A673 (cell line): ENCODE measurements around the gene KCTD5. TPM values are rescaled to one million over a fixed set of nuclear protein-coding genes. Genes with fewer than 3 reads are reported as not detected.

Experiments
- BruUV-seq: library from RNA; stranded (reverse); fragments of 400-500 nt; replicated peaks from 2 replicates; lab custom pipeline; 2021; lab: Mats Ljungman, UMichigan
- CTCF ChIA-PET: fragments of 300-600 bp; sonication (Branson Sonifier 250); formaldehyde crosslinking; loops from one replicate; lab custom pipeline; 2022; ENCODE audit warnings: antibody characterized with exemption; lab: Charles Lee
- POLR2A ChIA-PET: fragments of 300-600 bp; sonication (Branson Sonifier 250); formaldehyde crosslinking; loops from one replicate; lab custom pipeline; 2022; ENCODE audit warnings: antibody characterized with exemption; ENCODE audit not compliant: low non-redundant PET; lab: Charles Lee
- DNase-seq: peaks from one replicate; pipeline ENCODE4 v3.0.0-alpha.2; 2015; ENCODE audit warnings: low spot score
- H3K27ac ChIP-seq: fragments of 200-600 bp; sonication (generic); 2 replicates; pipeline ENCODE4 v1.5.1; 2016; ENCODE audit warnings: mixed run types, low read depth, mild to moderate bottlenecking, mixed read lengths, antibody characterized with exemption, low read length; ENCODE audit not compliant: poor library complexity, severe bottlenecking
- H3K27me3 ChIP-seq: fragments of 200-600 bp; sonication (generic); replicated peaks from 2 replicates; pipeline ENCODE4 v1.6.1; 2017; ENCODE audit warnings: mixed run types, low read depth, mild to moderate bottlenecking, mixed read lengths, antibody characterized with exemption, low read length; ENCODE audit not compliant: insufficient read depth, poor library complexity
- H3K36me3 ChIP-seq: fragments of 200-600 bp; sonication (generic); 2 replicates; pipeline ENCODE4 v1.6.1; 2016; ENCODE audit warnings: mixed run types, mild to moderate bottlenecking, mixed read lengths, antibody characterized with exemption, low read length; ENCODE audit not compliant: insufficient read depth, poor library complexity, severe bottlenecking
- H3K4me1 ChIP-seq: fragments of 200-600 bp; sonication (generic); 2 replicates; pipeline ENCODE4 v1.6.1; 2017; ENCODE audit warnings: mixed run types, mild to moderate bottlenecking, mixed read lengths, antibody characterized with exemption, low read length; ENCODE audit not compliant: insufficient read depth, poor library complexity, severe bottlenecking
- H3K4me3 ChIP-seq: fragments of 200-600 bp; sonication (generic); 2 replicates; pipeline ENCODE4 v1.5.1; 2016; ENCODE audit warnings: low read depth, mixed run types, mild to moderate bottlenecking, mixed read lengths, low read length; ENCODE audit not compliant: poor library complexity, severe bottlenecking
- H3K9me3 ChIP-seq: fragments of 200-600 bp; sonication (generic); 2 replicates; pipeline ENCODE4 v1.6.1; 2016; ENCODE audit warnings: mixed run types, low read depth, mild to moderate bottlenecking, mixed read lengths, antibody characterized with exemption, low read length; ENCODE audit not compliant: poor library complexity, severe bottlenecking
- CTCF ChIP-seq: fragments of 300-800, 200-600 bp; sonication (generic); conservative IDR thresholded peaks from 2 replicates; pipeline ENCODE4 v1.5.1; 2017; ENCODE audit warnings: low read depth, mild to moderate bottlenecking, antibody characterized with exemption, low read length, moderate library complexity, mixed read lengths
- EZH2 ChIP-seq: fragments of 200-600 bp; sonication (generic); IDR thresholded peaks from 2 replicates; pipeline ENCODE4 v1.6.1; 2017; ENCODE audit warnings: borderline replicate concordance, low read depth, mild to moderate bottlenecking, mixed read lengths, antibody characterized with exemption, low read length; ENCODE audit not compliant: poor library complexity, severe bottlenecking
- intact Hi-C: fragments of 100-400 bp; cut with micrococcal nuclease; formaldehyde crosslinking; loops from one replicate; pipeline ENCODE4 v1.10.0; 2022; ENCODE audit not compliant: unreplicated experiment
- total RNA-seq: library from RNA; stranded (reverse); gene quantifications from 2 replicates; pipeline ENCODE4 v1.2.3, GENCODE V29; 2021

KCTD5 gene
- total RNA-seq, 1 experiment from 2014 or later = 35.6 TPM

GRCh38 chr16:2751577-2752034 lies 69.3 kb downstream of the KCTD5 start:
- peak overlapping the region; percentile 100 for H3K27ac ChIP-seq
- H3K27me3 ChIP-seq = no peaks in the 10 kb centered on the region
- CTCF ChIA-PET = no interaction called here
- BruUV-seq = TSS peak; percentile 82
- intact Hi-C loops = no loop called here
- H3K4me1 ChIP-seq = peaks cover 32% of the 10 kb centered on the region
- TF ChIP-seq CTCF (no peak), EZH2 (no peak)
- peak overlapping the region; percentile 97 for H3K4me3 ChIP-seq
- peaks cover 25% of the 10 kb centered on the region for H3K36me3 ChIP-seq
- POLR2A ChIA-PET = no interaction called here
- H3K9me3 ChIP-seq = no peaks in the 10 kb centered on the region
- DNase-seq = no peak

GRCh38 chr16:2752035-2752849 lies 69.9 kb downstream of the KCTD5 start, which contains the start of gene SRRM2:
Gene SRRM2 (plus strand): TSS chr16:2752638. CDS start chr16:2756365, 3,727 bp downstream.
- Histone ChIP-seq H3K4me1 (peaks cover 32% of the 10 kb centered on the region), H3K27me3 (no peaks in the 10 kb centered on the region), H3K27ac (peak within 1 kb of the TSS; percentile 100), H3K36me3 (peaks cover 31% of the 10 kb centered on the region), H3K9me3 (no peaks in the 10 kb centered on the region), H3K4me3 (peak within 1 kb of the TSS; percentile 97)
- TF ChIP-seq EZH2 = no peak
- TF ChIP-seq CTCF = no peak
- no TSS peak for BruUV-seq
- ChIA-PET CTCF (interaction anchor here (0.6 kb wide), 1 partner anchor 29 kb away, joined by 3 read pairs; no protein-coding TSS in a partner anchor), POLR2A (interaction anchor here (0.6 to 0.7 kb wide), 6 partner anchors 11 to 590 kb away, joined by 3 to 8 read pairs (median 6); partner anchors contain the start of gene ELOB)
- intact Hi-C loops = no loop called here
- peak; percentile 98 for DNase-seq

GRCh38 chr16:2752850-2753732 lies 70.8 kb downstream of the KCTD5 start:
- POLR2A ChIA-PET = interaction anchor here (0.6 to 0.7 kb wide), 6 partner anchors 11 to 591 kb away, joined by 3 to 8 read pairs (median 6); partner anchors contain the start of gene ELOB
- Histone ChIP-seq H3K9me3 (no peaks in the 10 kb centered on the region), H3K4me3 (peak overlapping the region; percentile 97), H3K27me3 (no peaks in the 10 kb centered on the region), H3K27ac (peak overlapping the region; percentile 100), H3K36me3 (peaks cover 40% of the 10 kb centered on the region), H3K4me1 (peaks cover 32% of the 10 kb centered on the region)
- DNase-seq = peak; percentile 89
- no TSS peak for BruUV-seq
- CTCF ChIA-PET = interaction anchor here (0.6 kb wide), 1 partner anchor 28 kb away, joined by 3 read pairs; no protein-coding TSS in a partner anchor
- intact Hi-C loops = no loop called here
- TF ChIP-seq CTCF = no peak
- no peak for TF ChIP-seq EZH2
